ENCODE data around the gene CKAP2L.

DNA sequence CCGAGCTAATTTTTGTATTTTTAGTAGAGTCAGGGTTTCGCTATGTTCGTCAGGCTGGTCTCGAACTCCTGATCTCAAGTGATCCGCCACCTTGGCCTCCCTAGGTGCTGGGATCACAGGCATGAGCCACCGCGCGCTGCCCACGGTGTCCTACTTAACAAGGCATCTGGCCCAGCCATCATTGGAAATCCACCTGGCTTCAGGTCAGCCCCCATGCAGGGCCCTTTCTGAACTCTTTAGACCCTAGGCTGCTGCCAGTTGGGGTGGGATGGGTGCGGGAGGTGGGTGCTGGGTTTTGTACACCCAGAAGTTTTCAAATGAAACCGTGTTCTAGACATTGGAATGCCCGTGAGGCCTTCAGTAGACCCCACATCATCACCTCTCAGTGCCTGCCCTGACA lies 70.2 kb downstream of the CKAP2L start:
- TF ChIP-seq CTCF (IDR thresholded peaks at IDR 0.05) (no peak), POLR2A (IDR thresholded peaks at IDR 0.05) (no peak)
